KMS-11 (cell line): ENCODE data around the gene HIKESHI.

Experiments used
- H2AFZ ChIP-seq: fragments of 200-600 bp; sonication (generic); 2 replicates; pipeline ENCODE4 v1.6.1; 2016; ENCODE audit warnings: antibody characterized with exemption, mixed run types, low read depth
- H3K27ac ChIP-seq: fragments of 200-600 bp; sonication (generic); 2 replicates; pipeline ENCODE4 v1.6.1; 2016; ENCODE audit warnings: mild to moderate bottlenecking, mixed run types
- H3K27me3 ChIP-seq: fragments of 200-600 bp; sonication (generic); 2 replicates; pipeline ENCODE4 v1.6.1; 2017; ENCODE audit warnings: mild to moderate bottlenecking, low read depth, mixed run types, moderate library complexity; ENCODE audit not compliant: insufficient read depth
- H3K36me3 ChIP-seq: fragments of 200-600 bp; sonication (generic); 2 replicates; pipeline ENCODE4 v1.6.1; 2017; ENCODE audit warnings: mild to moderate bottlenecking, mixed run types; ENCODE audit not compliant: insufficient read depth
- H3K4me1 ChIP-seq: fragments of 200-600 bp; sonication (generic); 2 replicates; pipeline ENCODE4 v1.6.1; 2016; ENCODE audit warnings: mild to moderate bottlenecking, low read depth, mixed run types; ENCODE audit not compliant: poor library complexity, severe bottlenecking
- H3K4me2 ChIP-seq: fragments of 200-600 bp; sonication (generic); 2 replicates; pipeline ENCODE4 v1.7.0; 2016; ENCODE audit warnings: mild to moderate bottlenecking, mixed run types
- H3K4me3 ChIP-seq: fragments of 200-600 bp; sonication (generic); IDR thresholded peaks from 2 replicates; pipeline ENCODE4 v1.6.1; 2017; ENCODE audit warnings: low read depth, low read length, mixed read lengths; ENCODE audit not compliant: insufficient read depth
- H3K79me2 ChIP-seq: fragments of 200-600 bp; sonication (generic); 2 replicates; pipeline ENCODE4 v1.6.1; 2016; ENCODE audit warnings: low read depth, mixed run types; ENCODE audit not compliant: insufficient read depth
- H3K9ac ChIP-seq: fragments of 200-600 bp; sonication (generic); 2 replicates; pipeline ENCODE4 v1.6.1; 2016; ENCODE audit warnings: mild to moderate bottlenecking, mixed run types
- H4K20me1 ChIP-seq: fragments of 200-600 bp; sonication (generic); 2 replicates; pipeline ENCODE4 v1.6.1; 2016; ENCODE audit warnings: mild to moderate bottlenecking, mixed run types; ENCODE audit not compliant: insufficient read depth
- TF ChIP-seq, protein P1 (sequence below): fragments of 200-600 bp; sonication (generic); conservative IDR thresholded peaks from 2 replicates; pipeline ENCODE4 v1.6.1; 2017; ENCODE audit warnings: low read depth, mild to moderate bottlenecking, antibody characterized with exemption, low read length, moderate library complexity, mixed read lengths

Gene HIKESHI

GRCh38 chr11:86390487-86390886, 88.4 kb downstream of the HIKESHI start:
- TF ChIP-seq, protein P1, sequence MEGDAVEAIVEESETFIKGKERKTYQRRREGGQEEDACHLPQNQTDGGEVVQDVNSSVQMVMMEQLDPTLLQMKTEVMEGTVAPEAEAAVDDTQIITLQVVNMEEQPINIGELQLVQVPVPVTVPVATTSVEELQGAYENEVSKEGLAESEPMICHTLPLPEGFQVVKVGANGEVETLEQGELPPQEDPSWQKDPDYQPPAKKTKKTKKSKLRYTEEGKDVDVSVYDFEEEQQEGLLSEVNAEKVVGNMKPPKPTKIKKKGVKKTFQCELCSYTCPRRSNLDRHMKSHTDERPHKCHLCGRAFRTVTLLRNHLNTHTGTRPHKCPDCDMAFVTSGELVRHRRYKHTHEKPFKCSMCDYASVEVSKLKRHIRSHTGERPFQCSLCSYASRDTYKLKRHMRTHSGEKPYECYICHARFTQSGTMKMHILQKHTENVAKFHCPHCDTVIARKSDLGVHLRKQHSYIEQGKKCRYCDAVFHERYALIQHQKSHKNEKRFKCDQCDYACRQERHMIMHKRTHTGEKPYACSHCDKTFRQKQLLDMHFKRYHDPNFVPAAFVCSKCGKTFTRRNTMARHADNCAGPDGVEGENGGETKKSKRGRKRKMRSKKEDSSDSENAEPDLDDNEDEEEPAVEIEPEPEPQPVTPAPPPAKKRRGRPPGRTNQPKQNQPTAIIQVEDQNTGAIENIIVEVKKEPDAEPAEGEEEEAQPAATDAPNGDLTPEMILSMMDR, result no peak
- H4K20me1 ChIP-seq, result no peaks in the 10 kb centered on the region
- H3K36me3 ChIP-seq, result no peaks in the 10 kb centered on the region
- H3K4me3 ChIP-seq, result no peak overlapping the region
- no peaks in the 10 kb centered on the region for H3K4me1 ChIP-seq
- no peak overlapping the region for H3K27ac ChIP-seq
- no peak overlapping the region for H3K9ac ChIP-seq
- H3K79me2 ChIP-seq, result no peaks in the 10 kb centered on the region
- H3K4me2 ChIP-seq, result no peak overlapping the region
- no peak overlapping the region for H2AFZ ChIP-seq
- no peaks in the 10 kb centered on the region for H3K27me3 ChIP-seq

DNA sequence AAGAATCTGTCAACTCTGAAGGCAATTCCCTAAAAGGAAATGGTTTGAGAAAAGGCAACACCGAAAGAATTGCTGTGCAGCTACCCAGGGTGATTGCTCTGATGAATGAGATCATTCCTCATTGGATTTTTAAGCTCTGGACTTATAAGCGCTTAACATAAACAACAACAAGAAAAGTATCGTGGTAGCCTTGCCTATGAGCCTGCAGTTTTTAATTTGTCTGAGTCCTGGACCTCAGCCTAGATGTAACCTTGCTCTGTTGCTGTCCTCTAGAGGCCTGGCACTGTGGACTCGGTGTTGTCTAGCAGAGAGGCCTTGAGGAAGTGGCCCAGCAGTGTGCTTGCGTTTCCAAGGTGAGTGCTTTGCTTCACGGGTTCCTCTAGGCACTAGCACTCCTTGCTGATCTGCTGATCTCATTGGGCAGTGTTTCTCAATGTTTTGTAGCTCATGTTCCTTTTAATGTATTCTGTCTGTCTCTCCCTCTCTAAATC, 93.1 kb downstream of the HIKESHI start:
- Histone ChIP-seq H3K9ac (no peak overlapping the region), H3K27me3 (no peaks in the 10 kb centered on the region), H3K4me3 (no peak overlapping the region), H3K36me3 (no peaks in the 10 kb centered on the region), H3K79me2 (no peaks in the 10 kb centered on the region), H3K4me1 (no peaks in the 10 kb centered on the region), H3K4me2 (no peak overlapping the region), H4K20me1 (no peaks in the 10 kb centered on the region), H3K27ac (no peak overlapping the region), H2AFZ (no peak overlapping the region)
- TF ChIP-seq, protein P1, result no peak
